Spinal cord (tissue), 10 donors: Measurements from ENCODE around the gene WDR88. TPM values are rescaled to one million over a fixed set of nuclear protein-coding genes. Genes with fewer than 3 reads are reported as not detected.
"Not testable (repeated sequence)": the region's sequence is repeated elsewhere in the genome, so short reads cannot be mapped to it uniquely, and the experiment has no call there.

Source experiments
- DNase-seq, 6 donors: peaks; one replicate each; pipeline versions ENCODE4 v3.0.0 to v3.0.0-alpha.2; 2013 to 2015; ENCODE audit warnings: low spot score in 6 of 6, low read depth in 4 of 6
- H3K27ac ChIP-seq: one replicate; pipeline ENCODE4 v1.5.1; 2013; ENCODE audit warnings: low read depth, low read length, control low read depth
- H3K27me3 ChIP-seq: one replicate; pipeline ENCODE4 v1.6.1; 2013; ENCODE audit warnings: low read length; ENCODE audit not compliant: control insufficient read depth, insufficient read depth
- H3K36me3 ChIP-seq: one replicate; pipeline ENCODE4 v1.6.1; 2013; ENCODE audit warnings: low read length; ENCODE audit not compliant: control insufficient read depth, insufficient read depth
- H3K4me1 ChIP-seq: one replicate; pipeline ENCODE4 v1.6.1; 2013; ENCODE audit warnings: low read length; ENCODE audit not compliant: control insufficient read depth, insufficient read depth
- H3K4me3 ChIP-seq: one replicate; pipeline ENCODE4 v1.5.1; 2013; ENCODE audit warnings: low read depth, low read length, control low read depth
- H3K9me3 ChIP-seq: one replicate; pipeline ENCODE4 v1.6.1; 2013; ENCODE audit warnings: low read length; ENCODE audit not compliant: control insufficient read depth, insufficient read depth
- WGBS: methylation state at CpG from one replicate; pipeline ENCODE4 v1.1.5; 2013; ENCODE audit warnings: missing lambda C conversion rate; ENCODE audit not compliant: insufficient coverage; 5-methylcytosine and 5-hydroxymethylcytosine counted together
- polyA plus RNA-seq, 2 donors: library from polyadenylated mRNA; unstranded; fragments of 120-200 nt; gene quantifications; one replicate each; pipeline ENCODE4 v1.2.1, GENCODE V29; 2013; ENCODE audit not compliant: insufficient read length in 2 of 2
- total RNA-seq, 2 donors: library from RNA; depleted of rRNA in 1 of 2; stranded (reverse); fragments of 120-200 nt in 1 of 2; fragments of >200 nt in 1 of 2; gene quantifications; one replicate each; pipeline versions ENCODE4 v1.2.3 to v1.2.4, GENCODE V29; 2013 to 2014
- donor health status: healthy.

The WDR88 gene
- total and polyA plus RNA-seq, 4 donors: 0.22 to 1.4 (median 1.0) TPM; not detected in 1

- H3K4me3 ChIP-seq: no peak overlapping the region
- H3K27me3 ChIP-seq: no peaks in the 10 kb centered on the region
- DNase-seq: no peak
- H3K36me3 ChIP-seq: no peaks in the 10 kb centered on the region
- H3K4me1 ChIP-seq: no peaks in the 10 kb centered on the region
- H3K27ac ChIP-seq: no peak overlapping the region
- no peaks in the 10 kb centered on the region for H3K9me3 ChIP-seq
- WGBS: 77% methylated on average over 3 of the region's 4 CpGs
Observed at GRCh38 chr19:33161201-33161600, 29.3 kb downstream of the WDR88 start.

- 100% methylated on average over 1 of the region's 6 CpGs for WGBS
- no peaks in the 10 kb centered on the region for H3K4me1 ChIP-seq
Observed at GRCh38 chr19:33163481-33163880, 31.6 kb downstream of the WDR88 start.

GRCh38 chr19:33166037-33166436 lies 34.1 kb downstream of the WDR88 start:
- not testable (repeated sequence) for H3K27me3 ChIP-seq, H3K36me3 ChIP-seq, H3K4me1 ChIP-seq, H3K9me3 ChIP-seq, H3K27ac ChIP-seq, H3K4me3 ChIP-seq, DNase-seq
- WGBS: 91% methylated on average over 4 of the region's 6 CpGs

More at GRCh38 chr19:33163481-33163880, 31.6 kb downstream of the WDR88 start:
- Histone ChIP-seq H3K36me3 (no peaks in the 10 kb centered on the region), H3K4me3 (no peak overlapping the region), H3K9me3 (no peaks in the 10 kb centered on the region), H3K27ac (no peak overlapping the region), H3K27me3 (no peaks in the 10 kb centered on the region)
- no peak for DNase-seq

- no peaks in the 10 kb centered on the region for H3K27me3 ChIP-seq
- WGBS: 100% methylated on average over 1 of the region's 1 CpG
- H3K4me3 ChIP-seq: no peak overlapping the region
- H3K4me1 ChIP-seq: no peaks in the 10 kb centered on the region
- H3K27ac ChIP-seq: no peak overlapping the region
- DNase-seq: no peak
- H3K9me3 ChIP-seq: no peaks in the 10 kb centered on the region
- no peaks in the 10 kb centered on the region for H3K36me3 ChIP-seq
Observed at GRCh38 chr19:33167438-33167837, 35.5 kb downstream of the WDR88 start.

- no CpG with 5 or more reads among the region's 1 CpG for WGBS
- peaks cover 3% of the 10 kb centered on the region for H3K36me3 ChIP-seq
- DNase-seq: no peak
- no peaks in the 10 kb centered on the region for H3K27me3 ChIP-seq
- H3K9me3 ChIP-seq: no peaks in the 10 kb centered on the region
- no peak overlapping the region for H3K27ac ChIP-seq
- H3K4me1 ChIP-seq: peaks cover 6% of the 10 kb centered on the region
- H3K4me3 ChIP-seq: no peak overlapping the region
Observed at GRCh38 chr19:33168528-33168927, 36.6 kb downstream of the WDR88 start.

GRCh38 chr19:33171222-33171795 lies 39.4 kb downstream of the WDR88 start:
- peaks cover 3% of the 10 kb centered on the region for H3K36me3 ChIP-seq
- no peak for DNase-seq
- peaks cover 19% of the 10 kb centered on the region for H3K4me1 ChIP-seq
- no peak overlapping the region for H3K27ac ChIP-seq
- H3K9me3 ChIP-seq: no peaks in the 10 kb centered on the region
- WGBS: no CpG with 5 or more reads among the region's 1 CpG
- no peaks in the 10 kb centered on the region for H3K27me3 ChIP-seq
- H3K4me3 ChIP-seq: no peak overlapping the region

GRCh38 chr19:33171916-33172359 lies 40.0 kb downstream of the WDR88 start:
- WGBS: 96% methylated on average over 6 of the region's 6 CpGs
- no peak for DNase-seq
- peaks cover 20% of the 10 kb centered on the region for H3K4me1 ChIP-seq
- no peak overlapping the region for H3K4me3 ChIP-seq
- no peaks in the 10 kb centered on the region for H3K27me3 ChIP-seq
- no peaks in the 10 kb centered on the region for H3K9me3 ChIP-seq
- peaks cover 3% of the 10 kb centered on the region for H3K36me3 ChIP-seq
- H3K27ac ChIP-seq: no peak overlapping the region

GRCh38 chr19:33174186-33174585 lies 42.3 kb downstream of the WDR88 start:
- H3K4me1 ChIP-seq: peaks cover 31% of the 10 kb centered on the region
- H3K27ac ChIP-seq: no peak overlapping the region
- whole genome bisulfite sequencing: 98% methylated on average over 4 of the region's 5 CpGs
- H3K27me3 ChIP-seq: no peaks in the 10 kb centered on the region
- no peaks in the 10 kb centered on the region for H3K9me3 ChIP-seq
- no peak for DNase-seq
- H3K4me3 ChIP-seq: no peak overlapping the region
- peaks cover 3% of the 10 kb centered on the region for H3K36me3 ChIP-seq

GRCh38 chr19:33175156-33175782 lies 43.4 kb downstream of the WDR88 start:
- Histone ChIP-seq H3K9me3 (no peaks in the 10 kb centered on the region), H3K4me1 (peaks cover 31% of the 10 kb centered on the region), H3K36me3 (peaks cover 3% of the 10 kb centered on the region), H3K27me3 (no peaks in the 10 kb centered on the region), H3K4me3 (no peak overlapping the region), H3K27ac (no peak overlapping the region)
- 94% methylated on average over 10 of the region's 10 CpGs for WGBS
- no peak for DNase-seq
